Renal pelvis (tissue), 4 donors: ENCODE results near the gene PIP5KL1. TPM values are rescaled to one million over a fixed set of nuclear protein-coding genes. Genes with fewer than 3 reads are reported as not detected.

Experiments
- DNase-seq: peaks from one replicate; pipeline ENCODE4 v3.0.0-alpha.2; 2013
- polyA plus RNA-seq, 3 donors: library from polyadenylated mRNA; unstranded; fragments of 120-200 nt; gene quantifications; one replicate each; pipeline ENCODE4 v1.2.1, GENCODE V29; 2013; ENCODE audit not compliant: insufficient read length in 3 of 3

PIP5KL1 gene
- polyA plus RNA-seq, 3 donors: 1.9 to 2.9 (median 2.7) TPM

GRCh38 chr9:127873223-127873691 is 57.3 kb downstream of the PIP5KL1 start:
- no peak for DNase-seq

DNA sequence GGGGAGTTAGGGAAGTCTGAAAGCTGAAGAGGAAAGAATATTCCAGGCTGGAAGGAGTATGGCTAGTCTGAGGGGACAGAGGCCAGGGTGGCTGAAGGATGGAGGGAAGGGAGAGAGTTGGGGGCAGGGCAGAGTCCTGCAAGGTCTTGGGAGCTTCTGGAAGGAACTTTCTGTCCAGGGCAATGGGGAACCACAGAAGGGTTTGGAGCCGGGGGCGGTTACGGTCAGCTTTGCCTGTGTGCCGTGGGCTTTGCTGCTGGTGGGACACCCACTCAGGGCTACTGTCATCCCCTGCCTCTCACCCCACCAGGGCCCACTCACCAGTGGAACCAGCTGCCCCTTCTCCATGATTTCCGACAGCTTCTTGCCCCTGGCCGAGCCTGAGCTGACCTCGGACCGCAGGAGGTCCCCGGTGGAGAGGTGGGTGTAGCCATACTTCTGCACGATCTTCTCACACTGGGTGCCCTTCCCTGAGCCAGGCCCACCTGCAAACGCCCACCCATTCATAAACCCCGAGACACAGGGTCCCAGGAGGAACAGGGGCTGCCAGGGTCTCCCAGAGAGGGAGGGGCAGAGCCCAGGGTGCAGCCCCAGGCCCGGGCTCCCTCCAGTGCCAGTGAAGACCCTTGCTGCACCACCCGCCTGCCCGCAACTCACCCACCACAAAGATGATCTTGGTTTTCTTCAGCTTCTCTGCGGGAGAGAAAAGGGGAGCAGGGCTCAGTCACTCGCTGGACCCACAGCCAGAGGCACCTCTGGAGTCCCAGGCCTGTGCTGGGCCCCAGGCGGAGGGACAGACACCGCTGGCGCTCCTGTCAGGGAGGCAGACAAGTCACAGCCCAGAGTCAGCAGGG is 58.0 kb downstream of the PIP5KL1 start:
- no peak for DNase-seq

DNA sequence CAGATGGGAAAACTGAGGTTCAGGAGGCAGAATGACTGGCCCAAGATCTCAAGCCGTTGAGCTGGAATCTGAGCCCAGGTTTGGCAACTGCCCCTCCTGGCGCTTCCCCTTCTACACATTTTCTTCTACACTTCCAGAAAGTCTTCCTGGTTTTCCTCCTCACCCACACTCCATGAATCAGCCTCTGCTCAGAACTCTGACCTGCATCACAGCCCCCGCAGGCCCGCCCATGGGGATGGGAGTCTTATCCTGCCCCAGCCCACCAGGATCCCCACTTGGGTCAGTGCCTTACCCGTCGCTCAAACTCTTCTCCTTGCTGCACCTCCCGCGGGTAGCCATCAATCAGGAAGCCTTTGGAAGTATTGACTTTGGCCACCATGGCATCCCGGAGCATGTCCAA is 59.0 kb downstream of the PIP5KL1 start:
- no peak for DNase-seq

DNA sequence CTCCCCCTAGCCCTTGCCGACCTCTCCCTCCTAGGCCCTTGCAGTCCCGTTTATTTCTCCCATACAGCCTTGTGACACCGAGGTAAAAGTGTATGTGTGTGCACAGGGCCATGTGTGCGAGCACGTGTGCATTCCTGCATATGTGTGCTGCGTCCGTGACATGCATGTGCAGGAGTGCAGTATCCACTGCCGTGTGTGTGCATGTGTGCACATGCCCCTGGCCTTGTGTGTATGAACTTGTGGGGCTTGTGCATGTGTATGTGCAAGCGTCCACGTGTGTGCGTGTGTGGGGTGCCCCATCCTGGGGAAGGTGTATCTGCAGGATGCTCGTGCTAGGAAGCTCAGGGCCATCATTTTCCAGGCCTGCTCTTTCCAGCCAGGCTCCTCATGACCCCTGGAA is 59.7 kb downstream of the PIP5KL1 start:
- DNase-seq: no peak

Other genes starting within 250 kb of the PIP5KL1 start
- 1 to 10 TPM; 4.6 to 6.6 (median 6.5) TPM for gene CFAP157, start 223.8 kb downstream of the PIP5KL1 start, polyA plus RNA-seq
- 10 to 100 TPM in 2 of 3 donors, 1 to 10 TPM in 1; 7.8 to 13.5 (median 13.2) TPM for gene PTRH1, start 215.1 kb downstream of the PIP5KL1 start, polyA plus RNA-seq
- gene TTC16, start 214.7 kb downstream of the PIP5KL1 start, polyA plus RNA-seq: under 1 TPM; 0.20 to 0.37 (median 0.26) TPM
- 10 to 100 TPM; 17.6 to 19.8 (median 18.6) TPM for gene TOR2A, start 195.5 kb downstream of the PIP5KL1 start, polyA plus RNA-seq
- gene SH2D3C, start 152.1 kb downstream of the PIP5KL1 start, polyA plus RNA-seq: 10 to 100 TPM; 13.4 to 20.4 (median 19.7) TPM
- 10 to 100 TPM; 74.6 to 78.2 (median 77.1) TPM for gene CDK9, start 144.7 kb downstream of the PIP5KL1 start, polyA plus RNA-seq
- 10 to 100 TPM; 45.4 to 53.4 (median 50.6) TPM for gene FPGS, start 127.9 kb downstream of the PIP5KL1 start, polyA plus RNA-seq
- 10 to 100 TPM; 74.0 to 99.8 (median 89.8) TPM for gene ENG, start 76.1 kb downstream of the PIP5KL1 start, polyA plus RNA-seq
- 10 to 100 TPM; 44.0 to 46.4 (median 44.7) TPM for gene AK1, start 53.1 kb downstream of the PIP5KL1 start, polyA plus RNA-seq
- gene ST6GALNAC6, start 31.2 kb downstream of the PIP5KL1 start, polyA plus RNA-seq: 10 to 100 TPM; 48.1 to 50.6 (median 49.2) TPM
- 10 to 100 TPM; 13.5 to 17.2 (median 16.1) TPM for gene ST6GALNAC4, start 13.7 kb downstream of the PIP5KL1 start, polyA plus RNA-seq
- 10 to 100 TPM; 38.3 to 43.6 (median 40.8) TPM for gene DPM2, start 7.1 kb upstream of the PIP5KL1 start, polyA plus RNA-seq
- 10 to 100 TPM; 38.0 to 51.3 (median 44.6) TPM for gene EEIG1, start 50.2 kb upstream of the PIP5KL1 start, polyA plus RNA-seq
- gene NAIF1, start 136.5 kb upstream of the PIP5KL1 start, polyA plus RNA-seq: 10 to 100 TPM; 10.4 to 13.9 (median 11.8) TPM
- 10 to 100 TPM; 12.6 to 13.7 (median 12.8) TPM for gene SLC25A25, start 137.5 kb upstream of the PIP5KL1 start, polyA plus RNA-seq
- gene PTGES2, start 197.0 kb upstream of the PIP5KL1 start, polyA plus RNA-seq: 10 to 100 TPM; 52.4 to 57.9 (median 55.7) TPM
- gene LCN2, start 218.7 kb upstream of the PIP5KL1 start, polyA plus RNA-seq: 1 to 10 TPM in 1 of 3 donors, under 1 TPM in 2; 0.49 to 1.2 (median 0.78) TPM
- gene BBLN, start 229.5 kb upstream of the PIP5KL1 start, polyA plus RNA-seq: 10 to 100 TPM; 51.7 to 63.7 (median 61.9) TPM